GM18526 (cell line): ENCODE data around the gene RGS19.

Experiments
- POLR2A ChIP-seq: IDR thresholded peaks from 3 replicates; pipeline ENCODE4 v1.6.1; 2011; ENCODE audit not compliant: insufficient read length; ENCODE audit errors: extremely low read depth

The RGS19 gene

DNA sequence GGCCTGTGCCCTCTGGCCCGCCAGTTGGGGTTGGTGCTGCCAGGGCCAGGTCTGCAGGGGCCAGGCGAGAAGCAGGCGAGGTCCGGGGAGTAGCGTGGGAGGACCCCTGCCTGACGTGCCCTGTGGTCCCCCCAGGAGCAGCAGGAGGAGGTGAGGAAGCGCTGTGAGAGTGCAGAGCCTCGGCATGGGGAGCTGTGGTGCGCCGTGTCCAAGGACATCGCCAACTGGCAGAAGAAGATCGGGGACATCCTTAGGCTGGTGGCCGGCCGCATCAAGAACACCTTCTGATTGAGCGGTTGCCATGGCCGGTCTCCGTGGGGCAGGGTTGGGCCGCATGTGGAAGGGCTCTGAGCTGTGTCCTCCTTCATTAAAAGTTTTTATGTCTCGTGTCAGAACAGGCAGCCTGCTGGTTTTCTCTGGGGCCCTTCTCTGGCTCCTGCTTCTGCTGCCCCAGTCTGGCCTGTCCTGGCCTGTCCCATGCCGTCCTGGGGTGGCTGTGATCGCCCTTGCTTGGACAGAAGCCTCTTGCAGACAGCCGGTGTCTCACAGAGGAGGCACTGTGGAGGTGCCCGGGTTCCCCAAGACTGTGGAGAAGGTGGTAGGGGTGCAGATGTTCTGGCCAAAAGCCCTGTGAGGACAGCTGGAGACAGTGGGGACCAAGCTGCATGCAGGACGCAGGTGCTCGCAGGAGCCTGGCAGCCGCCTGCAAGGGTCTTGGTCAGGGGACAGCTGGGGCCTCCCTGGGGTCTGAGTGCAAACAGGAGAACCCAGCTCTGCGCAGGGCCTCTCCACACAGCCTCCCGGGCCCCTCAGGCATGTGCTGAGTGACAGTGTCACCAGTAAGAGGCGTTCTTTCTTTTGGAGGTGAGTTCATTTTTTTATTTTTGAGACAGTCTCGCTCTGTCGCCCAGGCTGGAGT lies 46.4 kb downstream of the RGS19 start:
- no peak for TF ChIP-seq POLR2A

DNA sequence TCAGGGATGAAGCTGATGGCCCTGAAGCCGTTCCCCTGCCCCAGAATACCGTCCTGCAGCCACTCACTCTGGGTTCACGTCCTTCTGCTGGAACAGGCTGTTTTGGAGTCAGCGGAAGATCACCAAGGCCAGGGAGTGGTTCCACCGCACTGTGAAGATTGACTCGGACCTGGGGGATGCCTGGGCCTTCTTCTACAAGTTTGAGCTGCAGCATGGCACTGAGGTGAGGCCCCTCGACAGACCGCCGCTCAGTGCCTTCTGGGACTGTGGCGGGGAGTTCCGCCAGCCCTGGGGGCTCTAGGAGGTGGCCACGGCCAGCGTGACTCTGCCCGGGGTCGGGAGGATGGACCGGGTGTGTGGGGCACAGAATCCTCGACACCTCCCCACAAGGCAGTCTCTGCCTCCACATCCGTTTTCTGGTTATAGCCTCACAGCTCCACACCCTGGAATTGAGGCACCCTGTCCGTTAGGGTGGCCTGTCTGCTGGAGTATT lies 47.5 kb downstream of the RGS19 start:
- no peak for TF ChIP-seq POLR2A

DNA sequence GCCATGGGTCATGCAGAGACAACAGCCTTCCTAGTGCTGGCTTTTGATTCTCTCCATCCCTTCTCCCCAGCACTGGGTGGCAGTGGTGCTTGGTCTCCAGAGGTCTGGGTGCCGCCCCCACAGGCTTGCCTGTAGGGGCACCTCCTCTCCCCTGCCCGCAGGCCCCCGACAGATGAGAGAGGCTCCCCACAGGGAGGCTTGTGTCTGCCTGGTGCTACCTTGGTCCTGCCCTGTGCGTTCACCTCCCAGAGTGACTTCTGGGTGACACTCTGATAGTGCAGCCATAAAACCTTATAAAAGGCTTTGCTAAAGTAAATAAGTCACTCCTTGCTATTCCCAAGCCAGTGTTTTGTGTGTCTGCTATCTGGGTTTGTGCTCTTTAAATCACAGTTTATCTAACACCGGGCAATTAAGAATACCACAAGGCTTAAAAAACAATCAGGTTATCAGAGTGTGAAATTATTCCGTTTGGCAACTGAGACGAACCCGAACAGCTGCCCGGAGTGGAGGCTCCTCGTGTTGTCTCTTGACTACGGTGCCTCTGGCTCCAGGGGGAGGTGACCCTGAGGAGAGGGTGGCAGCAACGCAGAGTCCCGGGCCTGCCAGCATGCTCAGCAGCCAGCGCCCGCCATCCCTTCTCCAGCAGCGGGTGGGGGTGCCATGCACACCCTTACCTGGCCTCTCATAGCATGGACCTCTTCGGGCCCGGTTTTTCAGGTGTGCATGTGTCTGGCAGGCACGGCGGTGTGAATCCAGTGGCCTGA lies 48.8 kb downstream of the RGS19 start:
- no peak for TF ChIP-seq POLR2A

DNA sequence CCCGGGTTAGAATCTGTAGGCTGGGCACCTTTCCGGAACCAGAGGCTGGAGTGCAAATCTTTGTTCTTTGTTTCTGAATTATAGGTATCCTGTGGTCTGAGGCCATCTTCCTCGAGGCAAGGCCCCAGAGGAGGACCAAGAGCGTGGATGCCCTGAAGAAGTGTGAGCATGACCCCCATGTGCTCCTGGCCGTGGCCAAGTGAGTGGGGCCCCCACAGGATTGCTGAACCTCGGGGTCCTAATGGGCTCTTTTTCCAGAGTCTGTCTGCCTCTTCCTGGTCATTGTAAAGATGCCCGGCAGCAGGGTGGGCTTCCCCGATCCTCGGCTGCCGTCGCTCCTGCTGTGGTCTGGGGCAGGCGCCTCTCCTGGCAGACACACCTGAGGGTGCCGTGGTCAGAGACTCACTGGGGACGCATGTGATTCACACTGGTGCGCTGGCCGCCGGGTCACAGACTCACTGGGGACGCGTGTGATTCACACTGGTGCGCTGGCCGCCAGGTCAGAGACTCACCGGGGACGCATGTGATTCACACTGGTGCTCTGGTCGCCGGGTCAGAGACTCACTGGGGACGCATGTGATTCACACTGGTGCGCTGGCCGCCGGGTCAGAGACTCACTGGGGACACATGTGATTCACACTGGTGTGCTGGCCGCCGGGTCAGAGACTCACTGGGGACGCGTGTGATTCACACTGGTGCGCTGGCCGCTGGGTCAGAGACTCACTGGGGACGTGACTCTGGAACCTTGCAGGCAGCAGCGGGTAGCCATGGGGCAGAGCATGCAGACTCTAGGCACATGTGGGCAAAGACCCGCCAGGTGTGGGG lies 49.8 kb downstream of the RGS19 start:
- TF ChIP-seq POLR2A, result no peak

DNA sequence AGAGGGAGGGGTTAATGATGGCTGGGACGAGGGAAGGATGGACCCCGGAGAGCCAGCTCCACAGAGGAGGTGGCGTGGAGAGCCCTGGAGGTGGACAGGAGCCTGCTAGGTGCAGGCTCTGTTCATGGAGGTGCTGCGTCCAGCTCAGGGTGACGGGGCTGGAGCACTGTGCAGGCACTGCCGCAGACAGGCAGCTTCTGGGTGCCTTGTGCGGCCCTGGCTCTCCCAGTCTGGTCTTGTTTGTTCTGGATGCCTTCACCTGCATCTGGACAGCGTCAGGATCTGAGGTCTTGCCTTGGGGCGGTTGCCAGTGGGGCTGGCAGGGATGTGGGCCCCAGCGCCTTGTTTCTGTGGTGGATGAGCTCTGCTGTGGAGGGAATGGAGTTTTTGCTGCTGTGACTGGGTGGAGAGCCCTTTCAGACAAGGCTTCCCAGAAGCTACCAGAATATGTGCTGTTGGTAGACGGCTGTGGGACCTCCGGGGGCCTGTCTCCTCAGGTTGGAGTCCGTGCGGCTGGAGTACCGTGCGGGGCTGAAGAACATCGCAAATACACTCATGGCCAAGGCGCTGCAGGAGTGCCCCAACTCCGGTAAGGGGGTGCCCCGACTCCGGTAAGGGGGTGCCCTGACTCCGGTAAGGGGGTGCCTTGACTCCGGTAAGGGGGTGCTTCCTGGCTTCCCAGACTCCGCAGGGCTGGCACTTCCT lies 51.2 kb downstream of the RGS19 start:
- TF ChIP-seq POLR2A, result no peak

DNA sequence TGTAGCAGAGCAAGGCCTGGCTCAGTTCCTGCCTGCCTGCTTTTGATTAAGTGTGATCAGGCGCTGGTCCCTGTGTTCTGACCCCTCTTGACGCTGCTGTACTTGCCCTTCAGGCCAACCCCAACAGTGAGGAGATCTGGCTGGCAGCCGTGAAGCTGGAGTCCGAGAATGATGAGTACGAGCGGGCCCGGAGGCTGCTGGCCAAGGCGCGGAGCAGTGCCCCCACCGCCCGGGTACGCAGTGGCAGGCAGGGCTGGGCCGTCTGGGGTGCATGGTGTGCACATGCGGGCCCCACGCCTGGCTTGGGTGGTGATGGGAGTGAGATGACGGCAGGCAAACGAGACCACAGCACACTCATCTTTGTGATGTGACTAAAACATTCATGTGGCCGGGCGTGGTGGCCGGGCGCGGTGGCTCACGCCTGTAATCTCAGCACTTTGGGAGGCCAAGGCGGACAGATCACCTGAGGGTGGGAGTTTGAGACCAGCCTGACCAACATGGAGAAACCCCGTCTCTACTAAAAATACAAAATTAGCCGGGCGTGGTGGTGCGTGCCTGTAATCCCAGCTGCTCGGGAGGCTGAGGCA lies 53.4 kb downstream of the RGS19 start:
- TF ChIP-seq POLR2A, result no peak

DNA sequence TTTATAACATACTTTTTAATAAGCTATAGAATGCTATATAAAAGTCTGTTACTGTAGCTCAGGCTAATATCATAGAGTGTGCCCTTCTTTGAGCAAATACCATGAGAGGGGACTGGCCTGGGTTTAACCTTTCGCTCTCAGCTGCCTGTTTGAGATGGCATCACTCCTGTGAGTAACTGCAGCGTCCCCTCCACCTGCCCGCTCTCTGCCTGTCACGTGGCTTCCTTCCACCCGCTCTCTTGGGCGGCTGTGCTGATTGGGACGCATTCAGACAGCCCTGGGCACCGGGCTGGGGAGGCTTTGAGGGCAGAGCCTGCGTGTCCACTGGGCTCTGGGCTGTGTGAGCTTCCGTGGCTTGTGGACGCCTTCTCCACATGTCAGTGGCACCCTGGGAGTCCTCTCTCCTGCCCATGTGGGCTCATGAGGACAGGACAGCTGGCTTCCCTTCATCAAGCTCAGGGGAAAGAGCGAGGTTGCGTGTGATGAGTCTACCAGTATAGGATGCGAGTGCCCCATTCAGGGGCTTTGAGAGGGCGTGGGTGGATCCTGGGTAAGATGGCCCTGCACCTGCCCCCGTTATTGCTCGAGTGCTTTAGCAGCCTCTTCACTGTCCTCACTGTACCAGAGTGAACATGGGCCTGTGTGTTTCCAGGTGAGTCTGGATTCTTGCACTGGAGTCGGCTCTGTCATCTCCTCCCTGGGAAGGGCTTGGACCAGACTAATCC lies 54.1 kb downstream of the RGS19 start:
- no peak for TF ChIP-seq POLR2A

DNA sequence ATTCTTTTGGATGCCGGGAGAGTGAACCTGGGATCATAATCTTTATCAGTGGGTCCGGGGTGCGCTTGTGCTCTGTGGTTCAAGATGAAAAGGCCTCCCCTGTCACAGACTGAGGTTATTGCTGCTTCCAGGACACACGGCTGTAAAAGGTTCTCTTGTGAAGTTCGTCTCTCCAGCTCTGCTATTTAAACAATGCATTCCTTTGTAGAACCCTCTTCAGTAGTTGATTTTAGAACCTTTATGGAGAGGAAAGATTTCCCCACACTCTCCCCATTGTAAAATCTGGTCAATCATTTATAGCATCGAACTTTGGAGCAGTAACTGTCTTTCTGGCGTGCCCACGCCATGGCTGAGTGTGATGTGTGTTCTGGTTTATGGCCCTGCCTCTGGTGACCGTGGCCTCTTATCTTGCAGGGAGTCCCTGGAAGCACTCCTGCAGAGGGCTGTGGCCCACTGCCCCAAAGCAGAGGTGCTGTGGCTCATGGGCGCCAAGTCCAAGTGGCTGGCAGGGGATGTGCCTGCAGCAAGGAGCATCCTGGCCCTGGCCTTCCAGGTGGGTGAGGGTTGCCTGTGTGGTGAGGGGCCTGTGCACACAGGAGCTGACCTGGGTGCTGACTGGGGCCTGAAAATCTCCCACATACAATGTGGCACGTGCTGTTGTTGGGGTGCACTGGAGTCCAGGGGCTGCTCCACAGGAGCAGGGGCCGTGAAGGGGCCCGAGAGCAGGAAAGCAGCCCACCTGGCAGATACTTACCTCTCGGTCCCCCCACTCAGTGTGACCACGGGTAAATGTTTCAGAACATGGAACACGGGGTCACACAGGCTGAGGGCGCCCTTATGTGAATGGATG lies 55.0 kb downstream of the RGS19 start:
- no peak for TF ChIP-seq POLR2A

DNA sequence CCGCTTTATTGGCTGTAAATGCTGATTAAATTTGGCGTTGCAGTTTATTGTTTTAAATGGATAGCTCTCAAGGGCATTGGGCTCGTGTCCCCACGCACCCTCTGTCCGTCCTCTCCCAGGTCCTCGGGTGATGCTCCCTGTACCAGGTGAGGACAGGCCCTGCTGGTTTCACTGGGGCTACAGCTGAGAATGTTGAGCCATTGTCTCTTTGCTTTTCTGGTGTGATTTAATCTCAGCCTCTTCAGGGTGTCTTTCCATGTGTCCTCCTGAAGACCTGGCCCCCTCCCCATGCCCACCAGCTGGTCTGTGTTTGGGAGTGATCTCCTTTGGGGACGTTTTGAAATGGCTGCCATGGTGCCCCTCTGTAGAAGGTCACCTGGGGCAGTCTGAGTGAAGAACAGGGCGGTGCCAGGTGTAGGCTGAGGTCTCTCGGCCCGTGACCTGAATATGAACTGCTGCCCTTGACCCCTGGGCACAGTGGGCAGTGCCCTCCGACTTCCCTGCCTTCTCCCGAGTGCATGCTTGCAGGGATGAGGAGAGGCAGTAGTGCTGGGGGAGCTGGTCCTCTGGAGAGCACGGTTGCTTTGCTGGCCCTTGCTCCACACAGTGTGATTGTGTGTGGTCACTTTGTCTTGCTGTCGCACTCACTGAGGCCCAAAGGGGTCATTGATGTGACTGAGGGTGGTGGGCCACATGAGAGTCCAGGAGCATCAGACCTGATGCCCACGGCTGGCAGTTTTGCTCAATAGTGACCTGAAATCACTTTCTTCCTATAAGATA lies 55.8 kb downstream of the RGS19 start:
- no peak for TF ChIP-seq POLR2A
